Frontal cortex (tissue), 4 donors: ENCODE data around the gene TXNDC2. TPM values are rescaled to one million over a fixed set of nuclear protein-coding genes. Genes with fewer than 3 reads are reported as not detected.
"Not testable (repeated sequence)": the region's sequence is repeated elsewhere in the genome, so short reads cannot be mapped to it uniquely, and the experiment has no call there.

Experiments
- DNase-seq, 2 donors: peaks; one replicate each; pipeline ENCODE4 v3.0.0; 2012; ENCODE audit warnings: low spot score in 2 of 2
- FAIRE-seq: peaks from 2 replicates; lab custom pipeline; 2012; peaks lifted over from hg19 to GRCh38; lab: Jason Lieb, UNC
- total RNA-seq: library from RNA; depleted of rRNA; stranded (reverse); fragments of >200 nt; gene quantifications from one replicate; pipeline ENCODE4 v1.2.3, GENCODE V29; 2014
- donor health status: control.
- donor health status: control.
- donor health status: control.

TXNDC2 gene
- total RNA-seq = not detected

GRCh38 chr18:9885170-9886004 is at the start of gene TXNDC2:
TSS of gene TXNDC2 (plus strand) at chr18:9885973. CDS start at chr18:9886681, 708 bp downstream.
- FAIRE-seq = no peak
- DNase-seq = no peak

DNA sequence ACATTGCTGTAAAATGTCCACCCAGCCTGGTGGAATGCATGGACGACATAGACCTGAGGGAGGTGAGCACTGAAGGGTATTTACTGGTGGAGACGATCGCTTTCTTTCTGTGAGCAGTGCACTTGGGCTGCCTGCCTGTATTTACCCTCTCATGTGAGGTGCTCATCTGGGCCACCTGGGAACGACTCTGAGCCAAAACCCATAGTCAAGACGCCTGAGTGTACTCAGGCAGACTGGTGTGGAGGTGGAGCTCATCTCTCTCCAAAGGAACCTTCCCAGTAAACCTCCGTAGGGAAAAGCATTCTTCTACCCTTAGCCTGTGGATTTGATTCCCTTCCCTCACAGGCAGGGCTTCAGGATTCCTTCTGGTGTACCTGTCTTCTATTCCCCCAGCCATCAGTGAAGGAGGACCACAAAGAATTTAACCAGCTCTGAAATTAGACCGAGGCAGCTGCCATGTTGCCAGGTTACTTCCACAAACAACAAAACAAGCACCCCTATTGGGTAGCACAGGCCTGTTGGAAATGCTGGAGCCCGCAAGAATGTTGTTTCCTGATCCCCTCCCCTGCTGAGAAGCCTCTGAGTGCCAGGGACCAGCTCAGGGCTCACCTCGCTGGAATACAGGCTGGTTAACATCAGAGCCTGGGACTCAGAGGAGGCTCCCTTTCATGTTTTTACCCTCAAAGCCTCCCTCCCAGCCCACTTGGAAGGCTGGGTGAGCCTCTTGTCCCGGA is 47.5 kb upstream of the TXNDC2 start:
- DNase-seq = no peak
- no peak for FAIRE-seq

DNA sequence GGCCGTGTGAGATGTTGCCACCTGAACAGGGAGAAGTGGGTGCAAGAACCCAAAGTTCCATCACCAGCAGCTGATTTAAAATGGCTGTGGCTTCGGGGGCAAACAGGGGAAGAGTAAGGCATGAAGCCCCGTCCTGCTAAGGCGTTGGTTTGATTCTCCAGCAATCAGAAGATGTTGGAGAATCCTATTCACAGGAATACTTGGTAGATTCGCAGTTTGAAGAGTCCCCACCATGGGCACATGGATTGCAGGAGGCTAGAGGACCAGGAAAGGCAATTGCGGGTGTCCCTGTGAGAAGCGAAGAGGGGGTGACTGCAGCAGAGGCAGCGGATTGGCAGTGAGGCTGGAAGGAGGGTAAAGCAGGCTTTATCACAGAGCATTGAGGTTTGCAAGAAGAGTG is 46.6 kb upstream of the TXNDC2 start:
- DNase-seq = no peak
- FAIRE-seq = no peak

GRCh38 chr18:9839853-9840252 is 45.9 kb upstream of the TXNDC2 start:
- no peak for DNase-seq
- no peak for FAIRE-seq

GRCh38 chr18:9841752-9842151 is 44.0 kb upstream of the TXNDC2 start:
- DNase-seq (no peak), FAIRE-seq (no peak)

DNA sequence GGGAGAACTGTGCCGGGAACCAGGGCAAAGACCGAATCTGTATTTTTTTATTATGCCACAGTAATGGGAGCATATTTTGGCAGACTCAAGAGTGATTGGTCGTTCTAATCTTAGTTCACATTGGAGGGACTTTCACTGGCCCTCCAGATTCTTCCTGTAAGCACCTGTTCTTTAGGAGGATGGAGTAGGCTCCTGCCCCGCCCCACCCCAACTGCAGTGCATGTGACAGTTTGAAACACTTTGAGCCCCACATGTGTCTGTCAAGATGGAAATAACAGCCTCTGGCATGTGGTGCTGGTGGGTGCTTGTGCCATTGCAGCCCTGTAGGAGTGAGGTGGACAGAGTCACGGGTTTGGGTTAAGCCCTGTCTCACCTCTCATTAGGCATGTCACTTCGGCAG is 43.3 kb upstream of the TXNDC2 start:
- no peak for FAIRE-seq
- no peak for DNase-seq

DNA sequence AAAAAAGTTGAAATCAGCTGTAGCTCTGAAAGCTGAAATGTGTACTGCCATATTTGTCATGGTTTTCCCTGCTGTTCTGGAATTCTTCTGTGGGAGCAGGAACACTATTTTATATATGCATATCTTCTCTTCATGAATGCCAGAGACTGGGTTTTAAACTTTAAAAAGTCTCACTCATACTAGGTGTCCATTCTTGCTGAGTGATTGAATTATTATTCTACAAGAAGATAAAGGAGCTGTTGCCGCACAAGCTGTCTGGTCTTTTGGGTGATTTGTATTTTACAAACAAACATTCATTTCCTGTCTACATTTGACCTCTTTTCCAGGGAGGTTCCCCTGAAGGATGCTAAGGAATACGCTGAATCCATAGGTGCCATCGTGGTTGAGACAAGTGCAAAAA is 40.5 kb upstream of the TXNDC2 start:
- FAIRE-seq = no peak
- no peak for DNase-seq

DNA sequence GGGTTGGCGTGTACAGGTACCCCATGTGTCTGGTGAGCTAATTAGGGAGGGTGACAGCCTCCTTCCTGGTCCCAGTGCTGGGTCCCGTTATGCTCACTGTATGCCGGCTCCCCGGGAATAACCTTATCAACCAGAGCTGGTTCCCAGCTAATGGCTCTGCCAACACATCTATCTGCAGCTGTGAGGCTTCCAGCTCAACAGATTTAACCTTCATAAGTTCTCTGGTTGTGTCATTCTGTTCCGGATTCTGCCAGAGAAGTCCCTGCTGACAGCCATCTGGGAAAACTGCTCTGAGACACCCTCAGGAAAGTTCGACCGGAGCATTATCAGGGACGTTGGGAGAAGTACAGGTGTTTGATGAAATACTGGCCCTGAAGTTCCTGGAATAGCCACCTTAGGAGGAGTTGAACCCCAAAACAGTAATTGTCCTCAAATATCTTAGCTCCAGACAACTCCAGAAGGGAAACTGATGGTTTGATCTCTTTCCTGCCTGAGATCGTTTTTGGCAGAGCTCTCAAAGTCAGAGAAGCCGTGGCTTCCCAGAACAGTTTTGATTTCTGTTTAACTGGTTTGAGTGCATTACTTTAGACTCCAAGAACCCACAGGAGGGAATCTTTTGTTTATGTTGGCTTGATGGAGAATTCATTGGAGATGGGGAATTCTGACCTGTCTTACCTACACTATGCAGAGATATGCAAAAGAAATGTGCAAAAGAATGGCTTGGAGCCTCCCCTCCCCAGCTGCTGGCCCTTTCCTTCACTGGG is 39.4 kb upstream of the TXNDC2 start:
- FAIRE-seq (no peak), DNase-seq (no peak)

GRCh38 chr18:9848170-9848879 is 37.4 kb upstream of the TXNDC2 start:
- DNase-seq = no peak
- no peak for FAIRE-seq

DNA sequence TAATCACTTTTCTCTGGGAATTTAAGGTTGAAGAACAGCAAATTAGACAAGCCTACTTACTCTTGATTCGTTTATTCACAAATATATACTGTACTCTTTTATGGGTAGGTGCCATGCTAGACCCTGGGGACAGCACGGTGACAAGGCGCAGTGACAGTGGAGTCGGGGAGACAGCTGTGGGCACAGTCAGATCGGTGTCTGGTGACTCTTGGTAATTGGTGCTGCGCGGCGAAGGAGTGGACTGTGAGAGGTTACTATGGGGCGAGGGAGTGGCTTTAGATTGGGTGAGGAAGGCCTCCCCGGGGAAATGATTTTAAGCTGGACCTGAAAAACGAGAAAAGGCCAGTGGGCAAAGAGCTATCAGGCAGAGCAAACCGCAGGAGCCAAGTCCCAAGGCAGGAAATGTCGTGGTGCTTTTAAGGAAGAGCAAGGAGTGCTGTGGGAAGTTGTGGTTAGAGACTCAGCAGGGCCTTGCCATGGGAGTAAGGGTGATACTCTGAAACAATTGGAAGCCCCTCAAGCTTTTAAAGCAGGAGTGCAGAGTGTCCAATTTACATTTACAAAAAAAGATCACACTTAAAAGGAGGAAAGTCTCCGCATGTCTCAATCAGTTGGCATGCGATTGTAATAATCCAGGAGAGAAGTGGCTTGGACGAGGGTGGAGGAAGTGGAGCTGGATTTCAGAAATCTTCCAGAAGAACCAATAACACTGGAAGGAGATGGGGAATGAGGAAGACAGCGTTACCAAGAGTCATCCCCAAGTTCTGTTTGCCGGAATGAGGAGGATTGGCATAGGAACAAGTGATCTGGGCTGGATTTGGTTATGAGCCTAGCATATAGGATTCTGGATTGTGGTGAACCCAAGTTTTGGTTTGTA is 36.1 kb upstream of the TXNDC2 start:
- no peak for FAIRE-seq
- DNase-seq = no peak

DNA sequence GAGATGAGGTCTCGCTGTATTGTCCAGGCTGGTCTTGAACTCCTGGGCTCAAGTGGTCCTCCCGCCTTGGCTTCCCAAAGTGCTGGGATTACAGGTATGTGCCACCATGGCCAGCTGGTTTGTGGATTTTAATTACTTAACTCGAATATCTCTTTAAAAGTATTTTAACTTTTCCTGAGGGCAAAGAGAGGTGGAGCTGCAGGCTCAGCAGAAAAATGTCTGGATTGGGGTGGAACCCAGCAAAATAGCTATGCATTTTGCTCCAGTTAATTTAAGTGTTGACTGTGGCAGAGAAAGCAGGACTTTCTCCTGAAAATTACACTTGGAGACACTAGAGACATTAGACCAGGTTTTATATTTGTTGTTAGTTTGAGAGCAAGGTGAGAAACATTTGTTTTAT is 35.5 kb upstream of the TXNDC2 start:
- DNase-seq (no peak), FAIRE-seq (no peak)

GRCh38 chr18:9851511-9851910 is 34.3 kb upstream of the TXNDC2 start:
- no peak for FAIRE-seq

DNA sequence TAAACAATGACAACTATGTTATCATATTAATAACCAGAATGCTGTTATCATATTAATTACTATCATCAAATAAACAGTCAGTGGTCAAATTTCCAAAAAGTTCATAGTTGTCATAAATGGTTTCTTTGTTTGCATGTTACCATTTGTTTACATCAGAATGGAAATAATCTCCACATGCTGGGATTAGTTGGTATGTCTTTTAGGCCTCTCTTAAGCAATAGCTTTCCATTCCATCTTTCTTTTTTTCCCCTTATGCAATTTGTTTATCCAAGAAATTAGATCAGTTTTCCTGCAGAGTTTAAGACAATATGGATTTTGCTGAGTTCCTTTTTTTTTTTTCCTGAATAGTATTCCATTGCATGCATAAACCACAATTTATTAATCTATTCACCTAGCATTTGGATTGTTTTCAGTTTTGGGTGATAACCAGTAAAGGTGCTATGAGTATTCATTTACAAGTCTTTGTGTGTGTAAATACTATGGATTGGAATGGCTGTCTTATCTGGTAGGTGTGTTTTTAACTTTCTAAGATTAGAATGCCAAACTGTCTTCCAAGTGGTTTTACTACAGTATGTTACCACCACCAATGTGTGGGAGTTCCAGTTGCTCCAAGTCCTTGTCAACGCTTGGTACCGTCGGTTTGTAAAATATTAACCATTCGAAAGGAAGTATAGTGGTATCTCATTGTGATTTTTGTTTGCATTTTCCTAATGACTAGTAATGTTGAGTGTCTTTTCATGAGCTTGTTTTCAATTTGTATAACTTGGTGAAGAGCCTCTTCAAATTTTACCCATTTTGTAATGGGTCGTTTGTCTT is 33.3 kb upstream of the TXNDC2 start:
- no peak for DNase-seq
- no peak for FAIRE-seq

More at GRCh38 chr18:9851511-9851910, 34.3 kb upstream of the TXNDC2 start:
- DNase-seq = no peak

DNA sequence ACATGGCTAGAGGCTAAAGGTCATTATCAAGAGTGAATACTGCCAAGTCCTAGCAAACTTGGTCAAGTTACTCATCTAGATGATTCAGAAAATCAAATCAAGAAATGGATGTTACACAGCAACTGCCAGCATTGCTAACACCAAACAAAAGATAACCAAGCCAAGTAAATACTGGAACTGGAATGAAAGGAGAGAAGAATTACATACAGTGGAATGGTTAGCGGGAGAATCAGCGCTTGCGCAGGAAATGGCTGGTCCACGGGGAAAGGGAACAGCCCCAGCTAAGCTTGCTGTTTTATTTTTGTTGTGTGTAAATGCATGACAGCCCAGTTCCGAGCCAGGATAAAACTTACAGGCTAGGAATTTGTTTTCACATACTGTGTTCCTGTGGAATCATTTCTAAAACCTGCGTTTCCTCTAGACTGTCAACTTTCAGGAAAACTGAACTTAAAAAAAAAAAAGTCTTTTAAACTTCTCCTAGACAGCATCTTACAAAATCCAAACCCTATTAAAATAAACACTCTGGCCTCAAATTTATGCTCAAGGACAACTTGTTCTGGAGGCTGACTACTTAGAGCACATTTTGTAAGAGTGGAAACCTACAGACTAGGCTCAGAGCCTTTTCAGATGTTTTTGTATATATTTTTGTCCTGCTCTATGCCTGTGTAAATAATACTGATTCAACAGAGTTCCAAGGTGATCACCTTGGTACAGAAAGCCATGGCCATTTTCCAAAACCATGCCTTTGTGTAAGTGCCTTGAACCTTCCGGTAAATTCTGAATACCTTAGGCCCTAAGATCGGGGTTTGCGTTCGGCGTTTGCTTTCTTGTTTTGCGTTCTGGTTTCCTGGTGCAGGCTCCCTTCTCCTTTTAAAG is 30.7 kb upstream of the TXNDC2 start:
- no peak for FAIRE-seq
- no peak for DNase-seq

DNA sequence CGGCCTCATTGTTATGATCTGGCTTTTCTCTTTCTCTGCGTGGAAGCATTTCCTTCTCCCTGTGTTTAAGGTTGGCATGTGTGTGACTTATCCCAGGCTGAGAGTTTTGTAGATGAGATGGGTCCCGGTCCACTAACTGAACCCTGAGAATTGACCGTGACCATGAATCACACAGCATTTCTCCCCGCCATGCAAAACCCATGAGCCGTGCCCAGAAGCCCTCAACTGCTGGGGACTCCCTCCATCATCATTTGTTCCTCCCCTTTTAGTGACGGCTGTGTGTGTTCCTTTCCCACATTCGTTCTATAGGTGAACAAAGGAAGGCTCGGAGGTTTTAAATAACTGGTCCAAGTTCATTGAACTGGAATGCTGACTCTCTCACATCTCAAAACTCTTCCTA is 30.1 kb upstream of the TXNDC2 start:
- no peak for FAIRE-seq

GRCh38 chr18:9856092-9856491 is 29.7 kb upstream of the TXNDC2 start:
- FAIRE-seq = no peak
- DNase-seq = no peak

More for the DNA sequence above, 30.1 kb upstream of the TXNDC2 start:
- DNase-seq = no peak

GRCh38 chr18:9857479-9857998 is 28.2 kb upstream of the TXNDC2 start:
- DNase-seq, FAIRE-seq: not testable (repeated sequence)
